B cell (primary cell): ENCODE data around the gene AOC2. TPM values are rescaled to one million over a fixed set of nuclear protein-coding genes. Genes with fewer than 3 reads are reported as not detected.

ENCODE experiments used
- ATAC-seq: fragments of 200-7000 bp; cut with Tn5 transposase; one replicate; pipeline ENCODE4 v1.10.0; 2021; ENCODE audit warnings: low read depth, mild to moderate bottlenecking, moderate number of reproducible peaks, moderate library complexity
- CTCF ChIA-PET: fragments of 350-600 bp; sonication (Branson Sonifier 250); formaldehyde crosslinking; loops from one replicate; lab custom pipeline; 2021; ENCODE audit warnings: antibody characterized with exemption, inconsistent platforms; lab: Charles Lee
- POLR2A ChIA-PET: fragments of 350-600 bp; sonication (Branson Sonifier 250); formaldehyde crosslinking; loops from one replicate; lab custom pipeline; 2021; ENCODE audit warnings: antibody characterized with exemption; lab: Charles Lee
- DNase-seq: peaks from one replicate; pipeline ENCODE4 v3.0.0; 2013
- H2AFZ ChIP-seq: 2 replicates; pipeline ENCODE4 v1.6.1; 2012; ENCODE audit warnings: mild to moderate bottlenecking, low read depth, low read length; ENCODE audit not compliant: insufficient read depth, poor library complexity, severe bottlenecking
- H3K27ac ChIP-seq, 2 donors: 1 replicate in 1 of 2; 2 replicates in 1 of 2; pipeline ENCODE4 v1.5.1; 2012 to 2013; ENCODE audit warnings: low read length in 2 of 2, mild to moderate bottlenecking in 2 of 2, moderate library complexity in 1 of 2
- H3K27me3 ChIP-seq, 4 experiments: fragments of 200-600 bp in 1 of 4; sonication (generic) in 1 of 4; replicated peaks in 1 of 4; 1 replicate in 2 of 4; 2 replicates in 2 of 4; pipeline versions ENCODE4 v1.6.1 to v1.7.0; 2013 to 2016; ENCODE audit warnings: low read length in 3 of 4, mild to moderate bottlenecking in 2 of 4, mixed read lengths in 1 of 4, moderate library complexity in 1 of 4; ENCODE audit not compliant: insufficient read depth in 4 of 4, control insufficient read depth in 3 of 4; ENCODE audit errors: control extremely low read depth in 1 of 4
- H3K36me3 ChIP-seq, 2 experiments: replicated peaks in 1 of 2; 1 replicate in 1 of 2; 2 replicates in 1 of 2; pipeline versions ENCODE4 v1.6.1 to v1.7.1; 2013; ENCODE audit warnings: low read length in 1 of 2; ENCODE audit not compliant: insufficient read depth in 2 of 2, control insufficient read depth in 1 of 2; ENCODE audit errors: control extremely low read depth in 1 of 2, extremely low read depth in 1 of 2
- H3K4me1 ChIP-seq, 2 donors: fragments of 200-600 bp in 1 of 2; sonication (generic) in 1 of 2; 1 replicate in 1 of 2; 2 replicates in 1 of 2; pipeline versions ENCODE4 v1.5.1 to v1.6.1; 2013 to 2017; ENCODE audit warnings: low read length in 2 of 2; ENCODE audit not compliant: control insufficient read depth in 2 of 2, insufficient read depth in 2 of 2
- H3K4me2 ChIP-seq: replicated peaks from 2 replicates; pipeline ENCODE3; 2012; ENCODE audit warnings: mild to moderate bottlenecking, low read depth, low read length; ENCODE audit not compliant: poor library complexity, severe bottlenecking
- H3K4me3 ChIP-seq, 5 experiments: fragments of 200-600 bp in 1 of 5; sonication (generic) in 1 of 5; 1 replicate in 3 of 5; 2 replicates in 2 of 5; pipeline versions ENCODE4 v1.5.1 to v1.7.0; 2011 to 2016; ENCODE audit warnings: low read length in 4 of 5, mild to moderate bottlenecking in 4 of 5, low read depth in 2 of 5, control low read depth in 1 of 5, moderate library complexity in 1 of 5; ENCODE audit not compliant: insufficient read depth in 1 of 5; ENCODE audit errors: control extremely low read depth in 1 of 5, extremely low read depth in 1 of 5
- H3K79me2 ChIP-seq: fragments of 200-600 bp; sonication (generic); one replicate; pipeline ENCODE4 v1.6.0; 2016; ENCODE audit warnings: low read length; ENCODE audit not compliant: control insufficient read depth, insufficient read depth
- H3K9ac ChIP-seq: fragments of 200-600 bp; sonication (generic); 2 replicates; pipeline ENCODE4 v1.6.1; 2017; ENCODE audit warnings: mild to moderate bottlenecking, low read length, moderate library complexity
- H3K9me3 ChIP-seq, 3 donors: one replicate each; pipeline versions ENCODE4 v1.6.1 to v1.7.1; 2013; ENCODE audit warnings: low read length in 2 of 3; ENCODE audit not compliant: control insufficient read depth in 2 of 3, insufficient read depth in 1 of 3; ENCODE audit errors: control extremely low read depth in 1 of 3
- H4K20me1 ChIP-seq: 2 replicates; pipeline ENCODE4 v1.6.0; 2012; ENCODE audit warnings: mild to moderate bottlenecking, low read length; ENCODE audit not compliant: insufficient read depth, control insufficient read depth, poor library complexity, severe bottlenecking
- H3K27ac Mint-ChIP-seq: one replicate; pipeline ENCODE4 v1.8.0; 2021; ENCODE audit warnings: mixed read lengths
- H3K27me3 Mint-ChIP-seq: one replicate; pipeline ENCODE4 v1.8.0; 2021; ENCODE audit warnings: mixed read lengths
- H3K4me1 Mint-ChIP-seq: one replicate; pipeline ENCODE4 v1.8.0; 2021; ENCODE audit warnings: mixed read lengths
- H3K4me3 Mint-ChIP-seq: one replicate; pipeline ENCODE4 v1.8.0; 2021; ENCODE audit warnings: mixed read lengths
- H3K9me3 Mint-ChIP-seq: one replicate; pipeline ENCODE4 v1.8.0; 2022; ENCODE audit warnings: mixed read lengths; ENCODE audit not compliant: insufficient read depth
- EZH2 ChIP-seq: IDR thresholded peaks from 2 replicates; pipeline ENCODE4 v1.6.1; 2012; ENCODE audit warnings: borderline replicate concordance, low read depth, mild to moderate bottlenecking, moderate library complexity, low read length; ENCODE audit not compliant: insufficient read depth, poor library complexity, severe bottlenecking
- WGBS: methylation state at CpG from one replicate; pipeline ENCODE4 v1.1.5; 2013; ENCODE audit warnings: missing lambda C conversion rate; ENCODE audit not compliant: insufficient coverage; 5-methylcytosine and 5-hydroxymethylcytosine counted together
- intact Hi-C: fragments of 100-400 bp; cut with micrococcal nuclease; formaldehyde crosslinking; loops from one replicate; pipeline ENCODE4 v1.10.0; 2022
- polyA plus RNA-seq: library from polyadenylated mRNA; depleted of rRNA; stranded (reverse); fragments of >200 nt; gene quantifications from 2 replicates; pipeline ENCODE4 v1.2.3, GENCODE V29; 2012
- total RNA-seq, 2 donors: library from RNA; stranded (reverse); fragments of 120-200 nt in 1 of 2; gene quantifications; 1 replicate in 1 of 2; 2 replicates in 1 of 2; pipeline versions ENCODE4 v1.2.3 to v1.2.4, GENCODE V29; 2013 to 2022
- TF ChIP-seq, protein P1 (sequence below): fragments of 200-600 bp; IDR thresholded peaks from one replicate; pipeline ENCODE4 v1.8.0; 2022; ENCODE audit warnings: antibody characterized with exemption, mild to moderate bottlenecking

Gene AOC2
- total and polyA plus RNA-seq, 2 donors (not counting 1 experiment from before 2014, with no cell fraction given), result 1.9 to 3.8 TPM

GRCh38 chr17:42795465-42795864 is 48.9 kb upstream of the AOC2 start:
- TF ChIP-seq EZH2, result no peak
- TF ChIP-seq, protein P1, sequence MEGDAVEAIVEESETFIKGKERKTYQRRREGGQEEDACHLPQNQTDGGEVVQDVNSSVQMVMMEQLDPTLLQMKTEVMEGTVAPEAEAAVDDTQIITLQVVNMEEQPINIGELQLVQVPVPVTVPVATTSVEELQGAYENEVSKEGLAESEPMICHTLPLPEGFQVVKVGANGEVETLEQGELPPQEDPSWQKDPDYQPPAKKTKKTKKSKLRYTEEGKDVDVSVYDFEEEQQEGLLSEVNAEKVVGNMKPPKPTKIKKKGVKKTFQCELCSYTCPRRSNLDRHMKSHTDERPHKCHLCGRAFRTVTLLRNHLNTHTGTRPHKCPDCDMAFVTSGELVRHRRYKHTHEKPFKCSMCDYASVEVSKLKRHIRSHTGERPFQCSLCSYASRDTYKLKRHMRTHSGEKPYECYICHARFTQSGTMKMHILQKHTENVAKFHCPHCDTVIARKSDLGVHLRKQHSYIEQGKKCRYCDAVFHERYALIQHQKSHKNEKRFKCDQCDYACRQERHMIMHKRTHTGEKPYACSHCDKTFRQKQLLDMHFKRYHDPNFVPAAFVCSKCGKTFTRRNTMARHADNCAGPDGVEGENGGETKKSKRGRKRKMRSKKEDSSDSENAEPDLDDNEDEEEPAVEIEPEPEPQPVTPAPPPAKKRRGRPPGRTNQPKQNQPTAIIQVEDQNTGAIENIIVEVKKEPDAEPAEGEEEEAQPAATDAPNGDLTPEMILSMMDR, result no peak
- WGBS, result 96% methylated on average over 5 of the region's 10 CpGs
- ChIA-PET CTCF (no interaction called here), POLR2A (interaction anchor here (0.6 kb wide), 1 partner anchor 29 kb away, joined by 10 read pairs; no protein-coding TSS in a partner anchor)
- no peak overlapping the region for H3K27ac Mint-ChIP-seq
- peaks cover 27% of the 10 kb centered on the region for H3K4me1 Mint-ChIP-seq
- Histone ChIP-seq H3K4me1 (peaks cover 14 to 21% of the 10 kb centered on the region in 2 donors), H3K27ac (no peak overlapping the region), H3K4me2 (no peak overlapping the region), H3K9ac (no peak overlapping the region), H2AFZ (no peak overlapping the region), H3K4me3 (no peak overlapping the region), H4K20me1 (no peaks in the 10 kb centered on the region), H3K27me3 (no peaks in the 10 kb centered on the region), H3K79me2 (peaks cover 23% of the 10 kb centered on the region), H3K9me3 (peaks cover 0 to 3% (median 0%) of the 10 kb centered on the region in 3 donors), H3K36me3 (peaks cover 0 to 2% of the 10 kb centered on the region in 2 experiments)
- ATAC-seq (no peak), DNase-seq (no peak)
- no peak overlapping the region for H3K4me3 Mint-ChIP-seq
- H3K9me3 Mint-ChIP-seq, result no peaks in the 10 kb centered on the region
- intact Hi-C loops, result no loop called here
- H3K27me3 Mint-ChIP-seq, result peaks cover 5% of the 10 kb centered on the region

DNA sequence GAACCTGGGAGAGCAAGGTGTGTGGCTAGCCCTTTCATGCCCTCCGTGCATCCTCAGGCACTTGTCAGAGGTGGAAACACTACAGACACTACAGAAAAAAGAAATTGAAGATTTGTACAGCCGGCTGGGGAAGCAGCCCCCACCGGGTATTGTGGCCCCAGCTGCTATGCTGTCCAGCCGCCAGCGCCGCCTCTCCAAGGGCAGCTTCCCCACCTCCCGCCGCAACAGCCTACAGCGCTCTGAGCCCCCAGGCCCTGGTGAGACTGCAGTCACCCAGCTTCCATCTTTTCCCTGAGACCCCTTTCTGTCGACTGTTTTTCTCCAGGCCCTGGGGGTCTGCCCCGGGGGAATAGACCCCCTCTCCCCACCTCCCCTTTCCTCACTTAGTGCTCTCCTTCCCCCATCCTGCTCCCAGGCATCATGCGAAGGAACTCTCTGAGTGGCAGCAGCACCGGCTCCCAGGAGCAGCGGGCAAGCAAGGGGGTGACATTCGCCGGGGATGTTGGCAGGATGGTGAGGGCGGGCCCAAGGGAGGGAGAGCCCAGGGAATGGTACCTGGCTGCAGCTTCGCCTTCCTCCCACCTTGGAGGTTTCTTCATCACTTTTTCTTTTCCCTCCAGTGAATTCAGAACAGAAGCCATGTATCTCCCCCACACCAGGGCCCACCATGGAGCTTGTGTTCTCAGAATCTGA is 48.2 kb upstream of the AOC2 start:
- Histone ChIP-seq H3K4me3 (no peak overlapping the region), H3K4me1 (peaks cover 14 to 21% of the 10 kb centered on the region in 2 donors), H4K20me1 (no peaks in the 10 kb centered on the region), H3K9me3 (peaks cover 0 to 3% (median 0%) of the 10 kb centered on the region in 3 donors), H3K79me2 (peaks cover 23% of the 10 kb centered on the region), H3K4me2 (no peak overlapping the region), H3K9ac (no peak overlapping the region), H3K36me3 (peaks cover 0 to 2% of the 10 kb centered on the region in 2 experiments), H3K27me3 (no peaks in the 10 kb centered on the region), H3K27ac (no peak overlapping the region), H2AFZ (no peak overlapping the region)
- intact Hi-C loops, result no loop called here
- no peaks in the 10 kb centered on the region for H3K9me3 Mint-ChIP-seq
- H3K27ac Mint-ChIP-seq, result no peak overlapping the region
- DNase-seq (no peak), ATAC-seq (no peak)
- CTCF ChIA-PET, result no interaction called here
- WGBS, result 96% methylated on average over 11 of the region's 18 CpGs
- H3K4me1 Mint-ChIP-seq, result peaks cover 27% of the 10 kb centered on the region
- peak overlapping the region; percentile 96 for H3K4me3 Mint-ChIP-seq
- peaks cover 5% of the 10 kb centered on the region for H3K27me3 Mint-ChIP-seq
- TF ChIP-seq, protein P1, result no peak
- TF ChIP-seq EZH2, result no peak
- POLR2A ChIA-PET, result interaction anchor here (0.6 kb wide), 1 partner anchor 28 kb away, joined by 10 read pairs; no protein-coding TSS in a partner anchor
